HG02970 (cell line): ENCODE results near the gene CHRDL1.

ENCODE experiments used
- ATAC-seq: cut with Tn5 transposase; IDR thresholded peaks from one replicate; pipeline ENCODE4 v1.9.1; 2021; ENCODE audit warnings: mild to moderate bottlenecking, moderate library complexity, moderate number of reproducible peaks; ENCODE audit not compliant: unreplicated experiment, low FRiP score

Gene CHRDL1

DNA sequence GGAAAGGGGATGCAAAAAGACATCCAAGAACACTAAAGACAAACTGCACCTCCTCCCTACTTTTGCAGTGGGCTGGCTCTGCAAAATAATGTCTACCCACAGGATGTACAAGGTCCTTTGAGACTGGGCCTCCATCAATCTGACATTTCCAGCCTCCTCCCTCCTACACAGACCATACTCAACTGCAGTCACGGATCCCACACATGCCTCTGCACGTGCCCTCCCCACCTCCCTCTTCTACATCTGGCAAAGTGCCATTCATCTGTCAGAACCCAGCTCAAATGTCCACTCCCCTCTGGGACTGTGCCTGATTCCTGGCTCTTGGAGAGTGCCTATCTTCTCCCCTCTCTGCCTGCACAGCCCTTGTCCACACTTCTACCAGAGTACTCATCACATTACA lies 50.3 kb downstream of the CHRDL1 start:
- ATAC-seq: no peak

DNA sequence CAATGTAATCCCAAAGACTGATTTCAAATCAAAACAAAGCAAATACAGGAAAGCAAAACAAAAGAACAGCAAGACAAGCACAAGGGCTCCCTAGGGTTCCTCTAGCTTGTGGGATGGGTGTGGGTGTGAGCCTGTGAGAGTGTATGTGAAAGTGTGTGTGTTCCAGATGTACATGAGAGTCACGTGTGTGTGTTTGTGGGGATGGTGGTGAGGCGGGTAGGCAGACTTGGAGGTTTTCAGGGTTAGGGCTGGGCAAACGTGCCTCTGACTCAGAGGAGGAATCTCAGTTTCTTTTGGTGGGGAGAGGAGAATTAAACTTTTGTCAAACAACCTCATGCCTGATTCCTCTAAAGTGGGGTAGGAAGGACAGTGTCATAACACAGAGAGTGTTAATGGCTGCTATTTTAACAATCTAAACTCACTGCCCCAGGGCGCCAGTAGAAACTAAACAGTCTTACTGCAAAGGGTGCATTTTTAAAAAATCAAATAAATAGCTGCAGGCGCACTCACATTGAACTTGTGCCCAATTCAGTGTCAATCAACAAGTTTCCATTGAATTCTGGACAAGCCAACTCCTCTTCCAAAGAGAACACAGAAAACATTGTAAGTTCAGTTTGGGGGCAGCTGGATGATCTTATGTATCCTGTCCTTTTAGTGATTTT lies 51.8 kb downstream of the CHRDL1 start:
- ATAC-seq: no peak

DNA sequence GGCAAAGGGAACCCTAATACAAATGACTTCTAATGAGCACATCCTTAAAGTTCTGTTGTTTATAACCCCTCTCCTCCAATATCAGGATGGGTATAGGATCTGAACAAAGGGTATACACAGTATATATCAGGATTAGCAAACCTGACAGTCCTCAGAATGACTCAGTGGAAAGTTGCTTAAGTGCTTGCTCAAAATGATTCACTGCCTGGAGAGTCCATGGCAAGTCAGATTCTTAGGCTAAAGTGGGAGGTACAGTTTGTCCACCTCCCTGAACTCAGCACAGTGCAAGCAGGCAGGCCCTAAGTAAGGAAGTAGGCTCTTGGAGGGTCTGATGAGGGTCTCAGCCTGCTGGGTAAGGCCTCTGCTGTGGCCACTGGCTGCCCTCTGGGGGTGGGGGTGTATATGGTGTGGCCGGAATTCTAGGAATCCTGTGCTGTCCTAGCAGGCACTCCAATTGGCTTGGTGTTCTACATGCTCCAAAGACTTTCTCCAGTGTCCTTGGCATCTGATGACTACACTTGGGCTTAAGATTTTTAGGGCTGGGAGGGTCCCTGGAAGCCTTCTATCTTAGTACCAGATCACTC lies 54.3 kb downstream of the CHRDL1 start:
- ATAC-seq: no peak

DNA sequence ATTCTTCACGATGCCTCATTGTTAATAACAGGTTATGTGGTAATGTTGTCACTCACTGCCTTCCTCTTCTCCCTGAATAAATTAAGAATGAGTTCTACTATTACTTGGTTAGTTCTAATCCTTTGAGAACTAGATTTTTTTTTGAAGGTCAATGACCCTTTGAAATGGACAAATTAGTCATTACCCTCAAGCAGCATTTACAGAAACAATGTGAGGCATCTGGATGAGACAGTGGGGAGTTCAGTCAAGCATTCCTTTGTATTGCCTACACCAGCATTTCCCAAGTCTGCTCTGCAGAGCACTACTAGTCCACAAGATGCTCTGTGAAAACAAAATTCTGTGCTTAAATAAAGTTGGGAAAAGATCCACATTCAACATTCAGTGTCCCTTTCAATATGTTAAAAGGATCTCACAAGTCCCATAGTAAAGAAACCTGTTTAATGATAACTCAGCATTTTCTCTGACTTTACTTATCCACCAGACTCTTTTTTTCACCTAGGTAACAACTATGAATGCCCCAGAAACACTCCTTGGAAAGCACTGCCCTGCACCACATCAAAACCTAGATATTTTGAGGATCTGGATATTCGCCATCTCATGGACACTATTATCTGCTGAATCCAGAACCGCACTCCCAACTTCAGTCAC lies 60.6 kb downstream of the CHRDL1 start:
- no peak for ATAC-seq

DNA sequence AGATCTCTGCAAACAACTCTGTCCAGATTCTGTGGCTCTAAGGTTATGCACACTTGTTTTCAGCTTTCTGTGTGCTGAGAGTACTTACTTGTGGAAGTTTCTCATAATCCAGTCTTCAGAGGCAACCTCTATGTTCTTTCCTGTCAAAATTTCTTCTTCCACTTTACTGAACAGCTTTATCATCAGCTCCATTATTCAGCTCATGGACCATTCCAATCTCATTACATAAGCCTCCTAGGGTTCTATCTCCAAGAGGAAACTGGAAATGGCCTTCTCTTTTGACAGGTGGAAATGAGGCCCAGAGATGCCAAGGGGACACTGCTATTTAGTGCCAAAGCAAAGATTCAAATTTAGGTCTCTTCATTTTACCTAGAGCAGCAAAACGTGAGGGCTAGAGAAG lies 61.3 kb downstream of the CHRDL1 start:
- ATAC-seq: no peak

DNA sequence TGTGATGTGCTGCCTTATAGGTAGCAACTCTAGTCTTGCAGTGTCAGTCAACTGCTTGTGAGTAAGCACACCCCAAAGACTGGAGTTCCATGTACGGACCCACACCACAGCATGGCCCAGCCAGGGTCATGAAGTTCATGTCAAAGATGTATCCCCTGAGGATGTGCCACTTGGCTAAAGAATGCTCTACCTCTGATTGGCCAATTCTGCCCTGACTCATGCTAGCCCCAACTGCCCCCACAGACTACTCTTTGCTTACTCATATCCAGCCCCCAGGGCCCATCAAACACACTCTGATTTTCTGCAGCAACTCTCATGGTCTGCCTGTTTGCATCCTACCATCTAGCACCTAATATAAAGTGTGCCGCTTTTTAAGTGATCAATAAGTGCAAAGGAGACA lies 62.5 kb downstream of the CHRDL1 start:
- ATAC-seq: no peak

DNA sequence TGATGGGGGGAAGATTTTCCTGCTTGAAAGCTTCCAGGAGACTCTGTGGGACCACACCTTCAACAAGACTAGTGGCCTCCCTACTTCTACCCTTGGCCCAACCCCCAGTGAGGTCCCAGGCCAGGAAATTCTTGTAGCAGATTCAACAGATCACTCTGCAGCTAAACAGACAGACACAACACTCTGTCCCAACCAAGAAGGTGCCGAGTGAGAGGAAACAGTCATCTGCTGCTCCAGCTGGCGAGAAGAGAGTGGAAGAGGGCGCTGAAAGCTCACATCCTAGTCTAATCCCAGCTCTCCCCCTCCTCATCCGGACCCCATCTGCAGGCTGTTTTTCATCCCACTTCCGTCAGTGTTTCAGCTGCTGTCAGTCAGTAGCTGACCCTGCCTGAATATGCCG lies 63.4 kb downstream of the CHRDL1 start:
- no peak for ATAC-seq

DNA sequence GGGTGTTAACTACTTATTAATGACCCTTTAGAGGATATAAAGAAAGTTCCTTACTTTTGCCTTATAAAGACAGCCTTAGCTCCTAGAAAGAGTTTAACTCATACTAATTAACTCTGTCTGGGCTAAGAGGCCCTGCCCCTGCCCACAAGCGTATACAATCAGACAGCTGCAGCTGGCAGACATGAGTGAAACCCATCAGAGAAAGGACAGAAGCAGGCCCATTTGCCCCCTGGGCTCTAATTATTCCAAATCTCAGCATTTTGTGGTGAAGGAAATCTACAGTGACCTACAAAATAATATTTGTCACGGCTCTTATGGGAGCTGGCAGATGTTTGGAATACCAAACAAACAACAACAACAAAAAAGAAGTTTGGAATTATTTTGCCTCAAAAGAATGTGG lies 71.8 kb downstream of the CHRDL1 start:
- ATAC-seq: no peak

DNA sequence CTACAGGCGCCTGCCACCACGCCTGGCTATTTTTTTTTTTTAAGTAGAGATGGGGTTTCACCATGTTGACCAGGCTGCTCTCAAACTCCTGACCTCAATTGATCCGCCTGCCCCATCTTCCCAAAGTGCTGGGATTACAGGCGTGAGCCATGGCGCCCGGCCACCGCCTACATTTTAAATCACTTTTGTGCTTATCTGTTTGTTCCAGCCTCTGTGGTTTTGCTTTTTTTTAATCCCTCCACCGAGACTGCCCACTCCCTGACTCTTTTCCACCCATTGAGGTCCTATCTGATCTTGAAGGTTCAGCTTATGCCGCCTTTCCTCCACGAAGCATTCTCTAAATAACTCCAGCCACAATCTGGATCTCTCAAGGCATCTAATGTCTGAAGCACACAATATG lies 73.5 kb downstream of the CHRDL1 start:
- no peak for ATAC-seq

DNA sequence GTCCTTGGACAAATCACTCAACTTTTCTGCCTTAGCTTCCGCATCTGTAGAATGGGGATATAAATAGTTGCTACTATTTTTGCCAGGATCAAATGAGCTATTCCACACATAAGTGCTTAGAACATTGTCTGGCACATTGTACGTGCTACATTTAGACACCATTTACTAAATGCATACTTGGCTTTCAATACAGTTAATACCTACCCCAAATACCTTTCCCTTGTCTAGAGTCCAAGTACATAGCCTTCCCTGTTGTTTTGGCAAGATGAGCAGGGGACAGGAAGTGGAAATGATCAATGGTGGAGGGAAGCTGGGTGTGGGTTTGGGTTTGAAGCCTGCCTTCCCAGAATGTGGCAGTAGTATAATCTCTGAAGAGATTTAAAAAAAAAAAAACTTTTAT lies 82.0 kb downstream of the CHRDL1 start:
- ATAC-seq: no peak

DNA sequence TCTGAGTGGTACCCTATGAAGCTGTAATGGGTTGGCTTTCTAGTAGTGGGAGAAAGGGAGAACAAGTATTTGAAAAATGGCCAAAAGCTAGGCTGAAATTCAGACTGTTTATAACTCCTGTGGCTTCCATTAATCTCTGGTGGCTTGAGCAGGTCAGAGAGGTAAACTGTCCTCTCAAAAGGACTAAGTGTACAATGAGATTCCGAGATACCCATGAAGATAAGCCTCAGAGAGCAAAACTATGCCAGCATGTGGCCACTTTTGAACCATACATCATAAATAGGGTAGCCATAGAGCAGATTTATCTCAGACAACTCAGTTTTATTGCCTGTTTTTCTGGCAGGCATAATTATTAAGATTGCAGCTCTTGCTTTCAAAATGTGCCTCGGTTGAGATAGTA lies 89.2 kb downstream of the CHRDL1 start:
- ATAC-seq: no peak

DNA sequence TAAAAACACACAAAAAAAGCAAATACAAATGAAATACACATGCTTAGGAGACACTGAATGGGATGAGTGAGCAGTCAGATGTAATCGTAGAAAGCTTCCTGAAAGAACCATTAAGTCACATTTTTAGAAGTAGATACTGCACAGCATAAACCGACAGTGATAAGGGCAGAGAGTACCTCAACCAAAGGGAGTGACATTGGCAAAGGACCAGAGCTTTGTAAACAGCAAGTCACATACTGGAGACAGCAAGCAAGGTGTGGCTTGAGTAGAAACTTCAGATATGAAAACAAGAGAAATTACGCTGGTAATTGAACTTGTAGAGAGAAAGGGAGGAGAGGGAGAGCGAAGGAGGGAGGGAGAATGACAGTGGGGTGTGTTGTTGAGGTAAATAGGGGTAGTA lies 92.0 kb downstream of the CHRDL1 start:
- no peak for ATAC-seq

DNA sequence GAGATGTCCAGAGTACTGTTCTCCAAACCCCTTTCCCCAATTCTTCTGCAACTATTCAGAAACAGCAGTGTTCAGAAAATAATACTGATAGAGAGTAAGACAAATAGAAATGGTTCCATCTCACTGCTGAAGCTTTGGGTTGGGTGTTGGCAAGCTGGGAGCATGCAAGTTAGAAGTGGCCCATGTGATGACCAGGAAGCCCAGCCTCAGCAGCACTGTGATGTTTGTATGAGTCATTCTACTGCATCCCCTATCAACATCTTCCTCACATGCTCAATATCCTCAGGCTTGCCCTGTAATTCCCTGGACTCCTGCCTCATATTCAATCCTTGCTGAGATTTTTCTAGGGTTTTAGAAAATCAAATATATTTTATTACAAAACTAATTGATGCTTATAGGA lies 96.5 kb downstream of the CHRDL1 start:
- ATAC-seq: no peak

DNA sequence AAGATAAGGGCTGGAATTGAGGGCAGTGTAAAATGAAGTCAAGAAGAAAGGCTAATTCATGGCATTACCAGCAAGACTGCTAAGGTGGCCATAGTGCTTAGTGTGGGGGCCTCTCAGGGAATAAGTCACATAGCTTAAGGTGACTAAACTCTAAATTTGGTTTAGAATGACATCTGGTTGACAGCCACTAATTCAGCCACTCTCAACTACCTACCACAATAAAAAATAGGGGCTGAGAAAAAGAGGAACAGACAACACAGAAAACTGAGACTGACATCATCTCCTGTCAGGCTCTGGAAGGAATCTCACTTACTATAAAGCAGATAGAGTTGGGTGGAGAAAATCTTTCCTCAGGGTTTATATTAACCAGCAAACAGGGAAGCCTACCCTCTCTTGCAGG lies 96.9 kb downstream of the CHRDL1 start:
- ATAC-seq: no peak

DNA sequence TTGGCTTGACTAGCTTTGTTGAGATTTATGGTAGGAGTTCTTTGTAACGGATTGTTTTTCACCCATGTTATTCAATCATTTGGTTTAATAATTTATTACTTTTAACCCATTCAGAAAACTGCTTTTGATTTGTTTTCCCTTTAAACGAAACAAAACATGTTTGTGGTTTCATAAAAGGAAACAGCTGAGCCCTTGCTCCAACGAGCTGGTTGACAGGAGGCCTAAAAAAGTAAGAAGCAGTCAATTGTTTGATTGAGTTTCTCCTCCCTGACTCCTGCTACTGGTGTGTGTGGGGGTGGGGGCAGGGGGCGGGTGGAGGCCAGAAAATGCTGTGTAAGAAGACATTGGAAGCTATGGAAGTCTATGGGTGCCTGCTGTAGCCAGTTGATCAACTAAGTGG lies 102.8 kb downstream of the CHRDL1 start:
- ATAC-seq: no peak

DNA sequence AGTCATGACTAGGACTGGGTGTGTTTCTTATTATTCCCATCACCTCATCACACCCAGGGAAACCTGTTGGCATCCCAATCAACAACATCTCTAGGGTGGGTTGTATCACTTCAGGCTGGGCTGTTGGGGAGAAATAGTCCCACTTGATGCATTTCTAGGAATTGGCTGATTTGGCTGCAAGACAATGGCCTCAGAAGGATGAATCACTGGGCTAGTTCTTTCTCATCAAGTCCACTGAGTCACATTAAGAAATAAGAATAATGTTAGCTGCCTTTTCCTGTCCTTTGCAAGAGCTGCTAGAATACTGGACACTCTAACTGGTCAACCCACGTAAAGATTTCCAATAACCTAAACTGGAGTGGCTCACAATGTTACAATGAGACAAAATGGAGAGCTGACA lies 104.2 kb downstream of the CHRDL1 start:
- no peak for ATAC-seq

DNA sequence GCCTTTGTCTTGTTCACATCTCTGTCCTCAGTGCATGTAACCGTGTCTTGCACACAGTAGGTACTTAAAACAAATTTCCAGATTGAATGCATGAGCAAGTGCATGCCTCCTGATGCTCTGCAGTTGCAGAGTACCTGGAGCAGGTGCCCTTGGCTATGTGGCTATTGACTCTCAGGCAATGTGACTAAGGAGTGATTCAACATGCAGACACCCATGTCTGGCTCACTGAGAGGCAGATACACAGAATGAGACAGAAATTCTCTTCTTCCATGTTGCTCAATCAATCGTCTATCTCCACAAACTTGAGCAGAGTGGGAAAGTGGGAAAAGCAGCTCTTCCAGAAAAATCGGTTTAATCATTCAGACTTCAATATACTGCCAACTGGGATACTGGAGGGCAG lies 111.0 kb downstream of the CHRDL1 start:
- ATAC-seq: no peak

DNA sequence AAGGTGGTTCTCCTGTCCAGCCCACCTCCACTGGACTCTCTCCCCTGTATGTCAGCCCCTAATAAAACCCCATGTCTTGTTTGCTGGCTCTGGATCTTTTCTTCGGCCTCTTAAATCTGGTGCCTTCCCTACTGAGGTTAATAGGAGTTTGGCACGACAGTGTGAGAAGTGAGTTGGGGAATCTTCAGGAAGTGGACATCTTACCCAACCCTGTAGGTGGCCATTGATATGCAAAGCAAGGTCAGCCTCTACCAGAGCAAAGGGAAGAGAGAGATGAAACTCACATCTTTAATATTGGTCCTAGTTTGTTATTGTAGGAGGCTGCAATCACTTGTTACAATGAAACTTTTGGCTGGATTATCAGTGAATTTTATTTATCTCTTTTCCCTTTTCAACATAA lies 111.7 kb downstream of the CHRDL1 start:
- no peak for ATAC-seq

DNA sequence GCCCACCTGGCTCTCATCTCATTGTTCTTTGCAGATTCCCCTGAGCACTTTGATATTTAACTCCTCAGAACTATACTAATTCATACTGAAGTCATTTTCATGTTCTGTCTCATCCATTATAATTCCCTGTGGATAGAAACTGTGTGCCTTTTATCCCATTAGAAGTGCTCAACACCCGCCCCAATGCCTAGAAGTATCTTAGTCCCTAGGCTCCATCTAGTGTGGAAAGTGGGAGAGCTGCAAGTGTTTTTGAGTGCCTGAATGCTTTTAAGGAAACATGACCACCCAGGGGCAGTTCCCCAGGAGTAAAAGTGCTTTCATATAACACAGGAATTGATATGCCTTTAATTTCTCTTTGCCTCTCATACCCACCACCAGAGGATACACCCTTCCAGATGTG lies 117.0 kb downstream of the CHRDL1 start:
- no peak for ATAC-seq

DNA sequence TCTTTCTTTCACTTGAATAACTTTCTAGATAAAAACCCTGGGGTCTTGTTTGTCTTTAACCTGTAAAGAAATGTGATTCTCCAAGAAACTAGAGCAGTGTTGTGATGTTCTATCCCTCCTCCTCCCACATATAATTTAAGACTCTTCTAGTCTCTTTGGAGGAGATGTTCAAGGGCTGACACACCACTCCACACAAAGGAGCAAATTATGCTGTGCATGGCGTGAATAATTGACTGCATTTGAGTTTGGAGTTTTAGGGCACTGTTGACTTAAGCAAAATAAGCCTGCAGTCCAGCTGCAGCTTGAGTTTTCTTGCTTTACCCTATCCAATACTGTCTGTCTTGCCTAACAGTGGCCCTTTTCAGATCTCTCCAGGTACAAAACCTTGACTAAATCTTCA lies 119.7 kb downstream of the CHRDL1 start:
- no peak for ATAC-seq

DNA sequence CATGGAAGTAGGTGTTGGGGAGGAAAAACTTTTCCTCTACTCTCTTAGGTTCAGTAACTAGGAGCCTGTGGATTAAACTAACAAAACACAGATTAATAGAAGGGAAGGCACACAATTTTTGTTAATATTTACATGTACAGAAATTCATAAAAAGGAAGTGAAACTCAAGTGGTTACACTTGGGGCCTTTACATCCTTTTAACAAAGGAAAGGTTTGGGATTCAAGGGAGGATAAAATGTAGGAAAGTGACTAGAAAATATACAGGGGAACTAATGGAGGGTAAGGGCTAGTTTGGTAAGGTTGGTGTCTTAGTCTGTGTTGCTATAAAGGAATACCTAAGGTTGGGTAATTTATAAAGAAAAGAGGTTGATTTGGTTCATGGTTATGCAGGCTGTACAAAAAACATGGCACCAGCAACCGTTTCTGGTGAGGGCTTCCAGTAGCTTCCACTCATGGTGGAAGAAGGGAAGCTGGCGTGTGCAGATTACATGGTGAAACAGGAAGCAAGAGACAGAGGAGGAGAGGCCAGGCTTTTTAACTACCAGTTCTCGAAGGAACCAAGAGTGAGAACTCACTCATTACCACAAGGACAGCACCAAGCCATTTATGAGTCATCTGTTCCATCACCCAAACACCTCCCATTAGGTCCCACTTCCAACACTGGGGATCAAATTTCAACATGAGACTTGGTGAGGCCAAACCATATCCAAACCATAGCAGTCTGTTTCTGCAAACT lies 124.4 kb downstream of the CHRDL1 start:
- peak; percentile 80 for ATAC-seq

DNA sequence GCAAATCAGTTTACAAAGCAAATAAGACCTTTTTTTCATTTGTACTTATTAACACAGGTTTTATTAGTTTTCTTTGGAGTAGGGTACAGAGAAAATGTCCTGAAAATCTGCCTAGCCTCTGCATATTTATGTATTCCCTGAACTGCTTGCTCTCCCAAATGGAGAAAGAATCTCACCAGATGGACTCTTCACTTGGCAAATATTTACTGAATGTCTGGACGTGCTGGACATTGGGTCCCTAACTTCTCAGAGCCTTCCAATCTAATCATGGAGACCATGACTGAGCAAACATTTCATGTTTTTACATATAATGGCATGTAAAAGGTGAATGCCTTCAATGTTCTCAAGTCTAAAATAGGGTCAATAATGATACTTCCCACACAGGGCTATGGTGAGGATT lies 126.0 kb downstream of the CHRDL1 start:
- no peak for ATAC-seq
